ENCODE results near the gene RIMS4.

The RIMS4 gene

GRCh38 chr20:44752099-44752931 lies 58.0 kb downstream of the RIMS4 start:
- ChIA-PET CTCF (interaction anchor here (0.6 kb wide), 2 partner anchors 11 to 259 kb away, joined by 3 read pairs; no protein-coding TSS in a partner anchor), POLR2A (no interaction called here)
- DNase-seq (ENCODE audit: extremely low spot score), result no peak
- TF ChIP-seq L3MBTL2 (conservative IDR thresholded peaks at IDR 0.05) (no peak), LEF1 (IDR thresholded peaks at IDR 0.05; ENCODE audit: borderline replicate concordance) (no peak), NFRKB (IDR thresholded peaks at IDR 0.05) (no peak), HDGF (IDR thresholded peaks at IDR 0.05; ENCODE audit: borderline replicate concordance) (no peak), ELF4 (IDR thresholded peaks at IDR 0.05) (no peak), CTBP1 (IDR thresholded peaks at IDR 0.05; ENCODE audit: borderline replicate concordance) (no peak), FOXK2 (IDR thresholded peaks at IDR 0.05) (no peak), BHLHE40 (IDR thresholded peaks at IDR 0.05; ENCODE audit: borderline replicate concordance) (no peak), FOXA1 (IDR thresholded peaks at IDR 0.05) (no peak), ZNF384 (IDR thresholded peaks at IDR 0.05) (no peak), TARDBP (IDR thresholded peaks at IDR 0.05) (no peak), ARNT (IDR thresholded peaks at IDR 0.05) (no peak), SUZ12 (IDR thresholded peaks at IDR 0.05) (no peak), PKNOX1 (IDR thresholded peaks at IDR 0.05) (no peak), FOXM1 (IDR thresholded peaks at IDR 0.05; ENCODE audit: borderline replicate concordance) (no peak)

- ChIA-PET CTCF (no interaction called here), POLR2A (no interaction called here)
- DNase-seq (ENCODE audit: extremely low spot score), result no peak
- TF ChIP-seq ELF4 (IDR thresholded peaks at IDR 0.05), result no peak
- TF ChIP-seq FOXK2 (IDR thresholded peaks at IDR 0.05), result no peak
- TF ChIP-seq TARDBP (IDR thresholded peaks at IDR 0.05), result no peak
- no peak for TF ChIP-seq FOXA1 (IDR thresholded peaks at IDR 0.05)
- no peak for TF ChIP-seq PKNOX1 (IDR thresholded peaks at IDR 0.05)
- no peak for TF ChIP-seq SP1 (IDR thresholded peaks at IDR 0.05)
- no peak for TF ChIP-seq BHLHE40 (IDR thresholded peaks at IDR 0.05; ENCODE audit: borderline replicate concordance)
- TF ChIP-seq NFRKB (IDR thresholded peaks at IDR 0.05), result no peak
- no peak for TF ChIP-seq L3MBTL2 (conservative IDR thresholded peaks at IDR 0.05)
- TF ChIP-seq SUZ12 (IDR thresholded peaks at IDR 0.05), result no peak
- TF ChIP-seq ARNT (IDR thresholded peaks at IDR 0.05), result no peak
- no peak for TF ChIP-seq CTBP1 (IDR thresholded peaks at IDR 0.05; ENCODE audit: borderline replicate concordance)
- no peak for TF ChIP-seq LEF1 (IDR thresholded peaks at IDR 0.05; ENCODE audit: borderline replicate concordance)
- TF ChIP-seq ZNF384 (IDR thresholded peaks at IDR 0.05), result no peak
- no peak for TF ChIP-seq FOXM1 (IDR thresholded peaks at IDR 0.05; ENCODE audit: borderline replicate concordance)
- no peak for TF ChIP-seq HDGF (IDR thresholded peaks at IDR 0.05; ENCODE audit: borderline replicate concordance)
These were observed 60.1 kb downstream of the RIMS4 start for GRCh38 chr20:44750081-44750805.

GRCh38 chr20:44748005-44748370 lies 62.4 kb downstream of the RIMS4 start:
- TF ChIP-seq FOXA1 (IDR thresholded peaks at IDR 0.05) (no peak), HDGF (IDR thresholded peaks at IDR 0.05; ENCODE audit: borderline replicate concordance) (no peak), ELF4 (IDR thresholded peaks at IDR 0.05) (no peak), ZNF384 (IDR thresholded peaks at IDR 0.05) (no peak), TARDBP (IDR thresholded peaks at IDR 0.05) (no peak), LEF1 (IDR thresholded peaks at IDR 0.05; ENCODE audit: borderline replicate concordance) (no peak), PKNOX1 (IDR thresholded peaks at IDR 0.05) (no peak), NFRKB (IDR thresholded peaks at IDR 0.05) (no peak), SUZ12 (IDR thresholded peaks at IDR 0.05) (no peak), SP1 (IDR thresholded peaks at IDR 0.05) (no peak), FOXM1 (IDR thresholded peaks at IDR 0.05; ENCODE audit: borderline replicate concordance) (no peak), CTBP1 (IDR thresholded peaks at IDR 0.05; ENCODE audit: borderline replicate concordance) (no peak), BHLHE40 (IDR thresholded peaks at IDR 0.05; ENCODE audit: borderline replicate concordance) (no peak)
- DNase-seq (ENCODE audit: extremely low spot score), result no peak
- POLR2A ChIA-PET, result interaction anchor here (0.6 to 1.0 kb wide), 2 partner anchors 119 to 212 kb away, joined by 3 read pairs; partner anchors contain the start of gene TOMM34
- CTCF ChIA-PET, result interaction anchor here (0.7 to 2.4 kb wide), 7 partner anchors 9 to 144 kb away, joined by 3 to 12 read pairs (median 4); no protein-coding TSS in a partner anchor

GRCh38 chr20:44747166-44748004 lies 63.0 kb downstream of the RIMS4 start:
- DNase-seq (ENCODE audit: extremely low spot score), result peak; percentile 84
- no peak for TF ChIP-seq FOXA1 (IDR thresholded peaks at IDR 0.05)
- ChIA-PET POLR2A (interaction anchor here (0.6 to 1.4 kb wide), 4 partner anchors 61 to 213 kb away, joined by 3 read pairs; partner anchors contain the start of genes TOMM34 and YWHAB), CTCF (interaction anchor here (0.7 to 2.4 kb wide), 10 partner anchors 9 to 349 kb away, joined by 3 to 12 read pairs (median 4); no protein-coding TSS in a partner anchor)
